Activated CD4-positive, alpha-beta memory T cell treated with anti-CD3 and anti-CD28 coated beads for 36 hours (primary cell): ENCODE data around the gene BBLN. TPM values are rescaled to one million over a fixed set of nuclear protein-coding genes. Genes with fewer than 3 reads are reported as not detected.
A peak's percentile ranks its signal among the peaks of the same experiment; 100 is the strongest.

Source experiments
- CTCF ChIA-PET: fragments of 350-600 bp; sonication (Branson Sonifier 250); formaldehyde crosslinking; loops from one replicate; lab custom pipeline; 2021; ENCODE audit warnings: antibody characterized with exemption, inconsistent platforms; lab: Charles Lee
- POLR2A ChIA-PET: fragments of 350-600 bp; sonication (Branson Sonifier 250); formaldehyde crosslinking; loops from one replicate; lab custom pipeline; 2021; ENCODE audit warnings: antibody characterized with exemption; lab: Charles Lee
- DNase-seq: peaks from one replicate; pipeline ENCODE4 v3.0.0-alpha.2; 2020
- H3K27ac Mint-ChIP-seq: one replicate; pipeline ENCODE4 v1.8.0; 2021; ENCODE audit warnings: mixed read lengths
- H3K27me3 Mint-ChIP-seq: one replicate; pipeline ENCODE4 v1.8.0; 2021; ENCODE audit warnings: mixed read lengths
- H3K36me3 Mint-ChIP-seq: one replicate; pipeline ENCODE4 v1.8.0; 2021; ENCODE audit warnings: mixed read lengths
- H3K4me1 Mint-ChIP-seq: one replicate; pipeline ENCODE4 v1.8.0; 2021; ENCODE audit warnings: low read depth, mixed read lengths
- H3K4me3 Mint-ChIP-seq: one replicate; pipeline ENCODE4 v1.8.0; 2021; ENCODE audit warnings: mild to moderate bottlenecking, mixed read lengths
- H3K9me3 Mint-ChIP-seq: one replicate; pipeline ENCODE4 v1.8.0; 2021; ENCODE audit warnings: mixed read lengths
- intact Hi-C: fragments of 100-400 bp; cut with micrococcal nuclease; formaldehyde crosslinking; loops from one replicate; pipeline ENCODE4 v1.15.1; 2023
- total RNA-seq, 2 experiments: library from RNA; stranded (reverse); gene quantifications; one replicate each; pipeline ENCODE4 v1.2.3, GENCODE V29; 2021

Gene BBLN
- total RNA-seq, 2 experiments from 2014 or later = 86.9 to 90.1 TPM

DNA sequence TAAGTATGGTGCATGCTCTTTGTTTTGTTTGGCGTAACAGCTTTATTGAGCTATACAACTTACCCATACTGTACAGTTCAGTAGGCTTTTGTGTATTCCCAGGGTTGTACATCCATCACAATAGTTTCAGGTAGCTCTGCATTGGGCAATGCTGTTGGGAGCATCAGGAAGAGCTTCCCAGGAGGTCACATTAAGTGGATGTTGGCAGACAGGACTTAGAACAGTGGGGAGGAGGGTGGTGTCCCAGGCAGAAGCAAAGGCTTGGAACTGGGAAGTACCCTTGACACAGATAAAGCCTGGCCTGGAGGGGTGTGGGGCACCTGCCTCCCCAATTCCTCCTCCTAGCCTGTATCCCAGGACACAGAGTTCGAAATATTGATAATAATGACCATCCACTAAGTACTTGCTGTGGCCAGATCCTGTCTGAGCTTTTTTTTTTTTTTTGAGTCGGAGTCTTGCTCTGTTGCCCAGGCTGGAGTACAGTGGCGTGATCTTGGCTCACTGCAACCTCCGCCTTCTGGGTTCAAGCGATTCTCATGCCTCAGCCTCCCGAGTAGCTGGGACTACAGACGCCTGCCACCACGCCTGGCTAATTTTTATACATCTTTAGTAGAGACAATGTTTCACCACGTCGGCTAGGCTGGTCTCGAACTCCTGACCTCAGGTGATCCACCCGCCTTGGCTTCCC lies 1.3 kb downstream of the BBLN start:
- Mint-ChIP-seq H3K27ac (no peak overlapping the region), H3K9me3 (no peaks in the 10 kb centered on the region), H3K4me1 (peaks cover 24% of the 10 kb centered on the region), H3K36me3 (peaks cover 13% of the 10 kb centered on the region), H3K4me3 (peak overlapping the region; percentile 74), H3K27me3 (no peaks in the 10 kb centered on the region)
- intact Hi-C loops = no loop called here
- POLR2A ChIA-PET = interaction anchor here (0.7 to 4.1 kb wide), 3 partner anchors 30 to 290 kb away, joined by 3 to 19 read pairs (median 4); partner anchors contain the start of genes CIZ1 and PTGES2
- no peak for DNase-seq
- CTCF ChIA-PET = interaction anchor here (1.2 to 2.7 kb wide), 3 partner anchors 29 to 218 kb away, joined by 3 to 9 read pairs (median 7); no protein-coding TSS in a partner anchor

DNA sequence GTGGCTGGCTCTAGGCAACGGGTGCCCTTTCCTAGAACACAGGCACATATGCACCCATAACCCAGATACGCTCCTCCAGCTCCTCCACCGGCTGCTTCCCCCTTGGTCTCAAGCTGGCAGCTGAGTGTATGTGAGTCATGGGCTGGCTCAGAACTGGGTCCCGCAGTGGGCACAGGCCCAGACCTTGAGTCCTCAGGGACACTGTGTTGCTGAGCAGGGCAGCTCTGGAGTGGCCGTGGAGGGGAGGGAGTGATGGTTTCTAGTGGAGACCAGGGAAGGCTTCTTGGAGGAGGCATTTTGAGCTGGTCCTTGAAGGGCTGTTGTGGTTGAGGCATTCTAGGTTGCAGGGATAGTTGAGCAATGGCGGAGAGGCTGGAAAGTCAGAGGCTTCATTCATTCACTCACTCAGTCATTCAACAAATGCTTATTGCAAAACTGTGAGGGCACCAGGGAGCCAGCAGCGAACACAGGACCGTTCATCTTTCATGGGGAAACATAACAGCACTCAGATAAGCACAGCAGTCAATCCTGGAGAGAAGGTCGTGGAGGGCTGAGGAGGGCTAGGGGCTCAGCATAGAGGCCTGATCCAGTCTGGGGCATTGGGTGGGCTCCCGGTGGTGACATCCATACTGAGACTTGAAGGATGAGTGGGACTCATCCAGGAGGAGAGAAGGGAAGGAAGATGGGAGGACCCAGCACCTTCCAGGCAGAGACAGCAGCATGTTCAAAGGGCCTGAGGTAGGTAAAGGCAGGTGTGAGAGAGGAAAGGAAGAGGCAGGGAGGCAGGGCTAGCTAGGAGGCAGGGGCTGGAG lies 2.4 kb downstream of the BBLN start:
- H3K36me3 Mint-ChIP-seq = peaks cover 20% of the 10 kb centered on the region
- intact Hi-C loops = no loop called here
- H3K27ac Mint-ChIP-seq = peak overlapping the region; percentile 64
- DNase-seq = no peak
- no peaks in the 10 kb centered on the region for H3K27me3 Mint-ChIP-seq
- H3K4me1 Mint-ChIP-seq = peaks cover 24% of the 10 kb centered on the region
- no peak overlapping the region for H3K4me3 Mint-ChIP-seq
- ChIA-PET CTCF (interaction anchor here (0.8 to 1.5 kb wide), 2 partner anchors 12 to 28 kb away, joined by 3 read pairs; no protein-coding TSS in a partner anchor), POLR2A (interaction anchor here (4.1 kb wide), 1 partner anchor 29 kb away, joined by 19 read pairs; the partner anchor contains the start of gene CIZ1)
- H3K9me3 Mint-ChIP-seq = no peaks in the 10 kb centered on the region

DNA sequence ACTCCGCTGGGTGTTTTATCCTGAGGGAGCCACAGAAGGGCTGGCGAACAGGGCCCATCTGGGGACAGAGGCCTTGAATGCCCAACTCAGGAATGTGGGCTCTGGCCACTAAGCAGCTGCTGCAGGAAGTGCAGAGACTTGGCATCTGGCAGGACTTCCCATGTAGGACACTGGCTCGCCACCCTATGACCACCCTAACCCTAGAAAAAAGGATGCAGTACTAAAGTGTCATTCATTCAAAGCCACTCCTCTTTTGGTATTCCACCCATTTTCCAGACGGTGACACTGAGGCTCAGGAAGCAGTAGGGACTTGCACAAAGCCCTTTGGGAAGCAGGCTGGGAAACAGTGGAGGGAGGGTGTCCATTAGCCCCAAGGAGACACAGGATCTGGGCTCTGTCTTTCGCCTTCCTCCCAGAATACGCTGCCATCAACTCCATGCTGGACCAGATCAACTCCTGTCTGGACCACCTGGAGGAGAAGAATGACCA lies 3.0 kb downstream of the BBLN start:
- Mint-ChIP-seq H3K9me3 (no peaks in the 10 kb centered on the region), H3K4me1 (peaks cover 24% of the 10 kb centered on the region), H3K27me3 (no peaks in the 10 kb centered on the region), H3K4me3 (no peak overlapping the region), H3K27ac (no peak overlapping the region), H3K36me3 (peaks cover 20% of the 10 kb centered on the region)
- intact Hi-C loops = no loop called here
- DNase-seq = no peak
- CTCF ChIA-PET = interaction anchor here (1.5 kb wide), 1 partner anchor 12 kb away, joined by 3 read pairs; no protein-coding TSS in a partner anchor
- POLR2A ChIA-PET = no interaction called here

DNA sequence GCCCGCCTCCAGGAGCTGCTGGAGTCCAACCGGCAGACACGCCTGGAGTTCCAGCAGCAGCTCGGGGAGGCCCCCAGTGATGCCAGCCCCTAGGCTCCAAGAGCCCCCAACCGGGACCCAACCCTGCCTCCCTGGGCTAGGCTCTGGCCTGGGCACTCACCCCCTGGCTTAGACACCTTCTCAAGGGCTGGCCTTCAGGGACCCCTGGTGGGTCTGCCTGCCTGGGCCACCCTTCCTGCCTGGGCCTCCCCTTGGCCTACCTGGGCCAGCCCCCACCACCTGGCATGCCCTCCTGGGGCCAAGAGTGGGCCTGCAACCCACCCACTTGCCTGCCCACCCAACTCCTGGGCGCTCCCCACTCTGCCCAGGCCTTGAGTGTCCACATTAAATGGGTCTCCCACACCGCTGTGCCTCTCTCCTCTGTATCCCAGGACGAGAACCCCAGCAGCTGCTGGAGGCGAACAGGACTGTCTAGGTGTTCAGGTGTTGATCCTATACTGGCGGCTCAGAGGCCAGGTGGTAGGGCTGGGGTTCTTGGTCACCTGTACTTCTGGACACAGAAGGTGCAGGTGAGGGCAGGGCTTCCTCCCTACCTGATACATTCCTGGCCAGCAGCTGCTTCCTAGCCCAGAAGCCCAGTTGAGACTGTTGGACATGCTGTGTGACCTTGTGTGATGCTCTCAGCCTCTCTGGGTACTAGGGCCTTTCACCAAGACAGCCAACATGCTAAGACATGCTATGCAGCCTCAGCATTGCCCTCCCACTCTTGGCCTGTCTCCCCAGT lies 3.6 kb downstream of the BBLN start:
- Mint-ChIP-seq H3K27ac (no peak overlapping the region), H3K36me3 (peaks cover 23% of the 10 kb centered on the region), H3K27me3 (no peaks in the 10 kb centered on the region), H3K9me3 (no peaks in the 10 kb centered on the region), H3K4me1 (peaks cover 24% of the 10 kb centered on the region), H3K4me3 (no peak overlapping the region)
- POLR2A ChIA-PET = no interaction called here
- intact Hi-C loops = no loop called here
- CTCF ChIA-PET = no interaction called here
- DNase-seq = no peak

DNA sequence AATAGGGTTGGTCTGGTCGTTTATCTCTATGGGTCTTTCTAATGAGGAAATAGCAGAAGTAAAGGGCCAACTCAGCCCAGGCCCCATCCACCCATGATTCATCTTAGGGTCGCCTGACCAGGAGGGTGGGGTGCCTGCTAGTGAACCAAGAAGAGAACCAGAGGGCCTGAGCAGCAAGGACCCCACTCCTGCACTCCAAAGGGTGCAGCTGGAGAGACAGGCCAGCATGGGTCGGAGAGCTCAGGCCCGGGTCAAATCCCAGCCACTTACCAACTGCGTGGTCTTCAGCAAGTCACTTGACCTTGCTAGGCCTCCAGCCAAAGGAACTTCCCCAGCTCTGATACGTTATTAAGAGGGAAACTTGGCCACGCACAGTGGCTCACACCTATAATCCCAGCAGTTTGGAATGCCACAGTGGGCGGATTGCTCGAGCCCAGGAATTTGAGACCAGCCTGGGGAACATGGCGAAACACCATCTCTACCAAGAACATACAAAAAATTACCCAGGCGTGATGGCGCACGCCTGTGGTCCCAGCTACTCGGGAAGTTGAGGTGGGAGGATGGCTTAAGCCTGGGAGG lies 4.3 kb downstream of the BBLN start:
- ChIA-PET POLR2A (no interaction called here), CTCF (interaction anchor here (0.7 kb wide), 1 partner anchor 13 kb away, joined by 3 read pairs; no protein-coding TSS in a partner anchor)
- Mint-ChIP-seq H3K27ac (no peak overlapping the region), H3K9me3 (no peaks in the 10 kb centered on the region), H3K36me3 (peaks cover 26% of the 10 kb centered on the region), H3K4me3 (no peak overlapping the region), H3K27me3 (no peaks in the 10 kb centered on the region), H3K4me1 (peaks cover 22% of the 10 kb centered on the region)
- intact Hi-C loops = no loop called here
- DNase-seq = no peak

DNA sequence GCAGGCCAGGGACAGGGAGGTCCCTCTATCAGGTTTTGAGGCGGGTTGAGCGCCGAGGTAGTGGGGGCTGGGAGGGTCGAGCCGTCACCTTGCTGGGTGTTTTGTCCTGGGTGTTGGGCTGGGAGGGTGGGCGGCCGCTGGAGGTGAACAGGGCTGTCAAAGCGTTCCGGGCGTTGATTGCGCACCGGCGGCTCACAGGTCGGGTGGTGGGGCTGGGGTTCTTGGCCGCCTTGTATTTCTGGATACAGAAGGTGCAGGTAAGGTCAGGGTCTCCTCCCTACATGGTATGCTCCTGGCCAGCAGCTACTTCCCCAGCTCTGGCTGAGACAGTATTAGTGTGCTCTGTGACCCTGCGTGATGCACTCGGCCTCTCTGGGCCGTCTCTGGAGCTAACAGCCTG lies 6.1 kb downstream of the BBLN start:
- Mint-ChIP-seq H3K27ac (no peak overlapping the region), H3K9me3 (no peaks in the 10 kb centered on the region), H3K36me3 (peaks cover 26% of the 10 kb centered on the region), H3K4me3 (no peak overlapping the region), H3K27me3 (no peaks in the 10 kb centered on the region), H3K4me1 (peaks cover 14% of the 10 kb centered on the region)
- CTCF ChIA-PET = interaction anchor here (1.8 kb wide), 1 partner anchor 18 kb away, joined by 6 read pairs; no protein-coding TSS in a partner anchor
- POLR2A ChIA-PET = interaction anchor here (0.6 kb wide), 1 partner anchor 76 kb away, joined by 3 read pairs; no protein-coding TSS in a partner anchor
- DNase-seq = no peak
- intact Hi-C loops = no loop called here

DNA sequence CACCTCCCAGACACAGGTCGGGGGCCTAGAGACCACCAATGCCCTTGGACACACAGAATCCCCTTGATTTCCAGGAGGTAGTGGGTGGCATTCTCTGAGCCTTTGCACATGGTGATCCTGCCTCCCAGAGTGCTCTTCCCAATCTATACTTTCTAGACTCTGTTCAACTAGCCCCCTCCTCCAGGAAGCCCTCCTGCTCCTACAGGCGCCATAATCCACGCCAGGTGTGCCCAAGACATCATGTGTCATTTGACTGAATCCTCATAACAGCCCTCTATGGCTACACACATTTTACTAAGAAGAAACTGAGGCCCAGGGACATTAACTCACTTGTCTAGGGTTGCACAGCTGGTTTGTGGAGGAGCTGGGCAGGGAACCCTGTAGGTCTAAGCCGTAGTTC lies 7.1 kb downstream of the BBLN start:
- DNase-seq = no peak
- ChIA-PET POLR2A (no interaction called here), CTCF (interaction anchor here (1.8 kb wide), 1 partner anchor 17 kb away, joined by 6 read pairs; no protein-coding TSS in a partner anchor)
- peaks cover 22% of the 10 kb centered on the region for H3K36me3 Mint-ChIP-seq
- no peak overlapping the region for H3K4me3 Mint-ChIP-seq
- no peaks in the 10 kb centered on the region for H3K9me3 Mint-ChIP-seq
- intact Hi-C loops = no loop called here
- H3K27me3 Mint-ChIP-seq = no peaks in the 10 kb centered on the region
- no peak overlapping the region for H3K27ac Mint-ChIP-seq
- peaks cover 6% of the 10 kb centered on the region for H3K4me1 Mint-ChIP-seq

DNA sequence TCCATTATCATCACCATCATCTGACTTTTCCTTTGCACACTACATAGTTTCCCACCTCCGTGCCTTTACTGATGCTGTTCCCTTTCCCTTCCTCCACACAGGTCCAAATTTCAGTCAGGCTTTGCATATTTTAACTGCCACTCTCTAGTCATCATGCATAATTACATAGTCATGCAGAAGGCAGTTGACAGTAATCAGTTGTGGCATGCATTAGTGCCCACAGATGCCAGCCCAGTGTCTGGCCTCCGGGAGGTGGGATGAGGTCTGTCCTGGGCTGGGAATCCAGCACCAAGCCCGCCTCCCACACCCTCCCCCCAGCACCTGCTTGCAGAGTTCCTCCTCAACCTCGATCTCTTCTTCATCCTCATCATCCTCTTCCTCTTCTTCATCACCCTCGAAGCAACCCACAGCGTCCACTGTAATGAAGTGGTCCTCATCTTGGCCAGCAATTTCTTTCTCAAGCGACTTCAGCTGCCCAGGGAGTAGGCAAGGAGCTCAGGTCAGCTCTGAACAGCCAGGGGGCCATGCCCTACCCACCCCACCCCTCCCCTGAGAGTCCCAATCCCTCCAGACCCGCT lies 8.8 kb downstream of the BBLN start:
- no peaks in the 10 kb centered on the region for H3K9me3 Mint-ChIP-seq
- intact Hi-C loops = no loop called here

DNA sequence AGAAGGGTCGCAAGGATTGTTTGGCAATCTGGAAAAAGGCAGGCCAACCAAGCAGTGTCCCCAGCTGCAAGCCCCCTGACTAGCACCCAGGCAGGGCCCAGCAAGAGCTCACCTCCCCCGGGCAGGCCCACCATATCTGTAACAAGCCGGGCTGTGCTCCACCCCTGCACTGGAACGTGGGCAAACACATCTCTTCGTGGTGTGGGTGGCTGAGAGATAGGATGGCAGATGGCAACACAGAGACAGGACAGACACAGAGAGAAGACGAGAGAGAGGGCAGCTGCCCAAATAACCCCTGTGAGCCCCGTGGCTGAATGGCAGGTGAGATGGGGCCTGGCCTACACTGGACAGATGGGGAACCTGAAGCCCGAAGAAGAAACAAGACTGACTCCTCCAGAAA lies 9.4 kb downstream of the BBLN start:
- CTCF ChIA-PET = no interaction called here
- POLR2A ChIA-PET = no interaction called here
- Mint-ChIP-seq H3K4me1 (no peaks in the 10 kb centered on the region), H3K27me3 (no peaks in the 10 kb centered on the region), H3K9me3 (no peaks in the 10 kb centered on the region), H3K4me3 (no peak overlapping the region), H3K27ac (no peak overlapping the region), H3K36me3 (peaks cover 16% of the 10 kb centered on the region)
- intact Hi-C loops = no loop called here
- no peak for DNase-seq

More for the DNA sequence above, 8.8 kb downstream of the BBLN start:
- no peak overlapping the region for H3K27ac Mint-ChIP-seq
- ChIA-PET POLR2A (no interaction called here), CTCF (no interaction called here)
- no peaks in the 10 kb centered on the region for H3K4me1 Mint-ChIP-seq
- peaks cover 16% of the 10 kb centered on the region for H3K36me3 Mint-ChIP-seq
- no peak for DNase-seq
- H3K4me3 Mint-ChIP-seq = no peak overlapping the region
- no peaks in the 10 kb centered on the region for H3K27me3 Mint-ChIP-seq

DNA sequence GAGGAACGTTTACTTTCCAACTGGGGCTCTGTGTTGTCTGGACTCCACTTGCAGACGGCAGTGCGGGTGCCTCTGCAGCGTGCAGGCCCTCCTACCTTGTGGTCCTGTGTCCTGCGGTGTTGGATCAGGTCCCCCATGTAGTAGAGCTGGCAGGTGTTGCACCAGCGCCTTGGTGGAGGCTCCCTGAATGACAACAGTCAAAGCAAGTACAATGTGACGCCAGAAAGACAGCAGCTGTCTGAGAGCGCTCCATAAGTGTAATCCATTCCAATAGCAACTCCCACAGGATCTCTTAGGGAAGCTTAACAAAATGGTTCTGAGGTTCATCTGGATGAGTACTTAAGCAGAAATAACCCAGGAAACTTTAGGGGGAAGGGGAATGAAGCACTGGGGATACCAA lies 9.9 kb downstream of the BBLN start:
- Mint-ChIP-seq H3K27me3 (no peaks in the 10 kb centered on the region), H3K9me3 (no peaks in the 10 kb centered on the region), H3K27ac (no peak overlapping the region), H3K4me1 (no peaks in the 10 kb centered on the region), H3K36me3 (peaks cover 18% of the 10 kb centered on the region), H3K4me3 (no peak overlapping the region)
- ChIA-PET POLR2A (no interaction called here), CTCF (interaction anchor here (1.3 kb wide), 1 partner anchor 21 kb away, joined by 3 read pairs; no protein-coding TSS in a partner anchor)
- DNase-seq = no peak
- intact Hi-C loops = no loop called here

DNA sequence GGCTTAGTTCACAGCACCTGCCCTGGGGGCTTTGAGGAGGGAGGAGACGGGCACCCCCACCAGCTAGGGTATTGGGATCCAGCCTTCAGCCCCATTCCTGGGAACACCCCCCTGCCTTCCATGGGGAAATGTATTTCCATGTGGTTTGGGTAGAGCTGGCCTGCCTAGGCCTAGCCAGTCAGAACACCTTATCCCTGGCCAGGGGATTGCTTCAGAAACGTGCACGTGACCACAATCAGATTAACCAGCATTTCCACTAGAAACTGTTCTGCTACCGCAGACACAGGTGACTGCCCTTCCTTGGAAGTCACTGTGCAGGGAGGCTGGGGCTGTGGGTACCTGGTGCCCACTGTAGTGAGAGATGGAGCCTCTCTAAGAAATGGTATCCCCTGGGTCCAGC lies 14.0 kb downstream of the BBLN start:
- no peaks in the 10 kb centered on the region for H3K27me3 Mint-ChIP-seq
- POLR2A ChIA-PET = no interaction called here
- H3K4me1 Mint-ChIP-seq = no peaks in the 10 kb centered on the region
- H3K27ac Mint-ChIP-seq = no peak overlapping the region
- H3K9me3 Mint-ChIP-seq = peaks cover 2% of the 10 kb centered on the region
- no peak overlapping the region for H3K4me3 Mint-ChIP-seq
- H3K36me3 Mint-ChIP-seq = peaks cover 19% of the 10 kb centered on the region
- CTCF ChIA-PET = interaction anchor here (1.2 to 1.5 kb wide), 2 partner anchors 12 to 56 kb away, joined by 3 to 4 read pairs; no protein-coding TSS in a partner anchor
- intact Hi-C loops = no loop called here
- no peak for DNase-seq
